Measurements from ENCODE around the gene CDYL2. TPM values are rescaled to one million over a fixed set of nuclear protein-coding genes. Genes with fewer than 3 reads are reported as not detected.

CDYL2 gene
- total RNA-seq, 4 donors from 2014 or later: 0.80 to 2.8 (median 1.8) TPM

GRCh38 chr16:80594756-80595155 lies 209.6 kb downstream of the CDYL2 start:
- intact Hi-C loops (cut with DNase I; ENCODE audit: low total_unique reads): no loop called here
- TF ChIP-seq POLR2A (IDR thresholded peaks at IDR 0.05): no peak
- TF ChIP-seq CTCF (IDR thresholded peaks at IDR 0.05 in 4 of 5, conservative IDR thresholded peaks at IDR 0.05 in 1 of 5): no peak
- no peak for ATAC-seq

GRCh38 chr16:80592273-80592672 lies 212.1 kb downstream of the CDYL2 start:
- no peak overlapping the region for H3K4me3 ChIP-seq
- DNase-seq (no peak), ATAC-seq (no peak)
- H3K27me3 ChIP-seq: no peaks in the 10 kb centered on the region
- intact Hi-C loops (cut with DNase I; ENCODE audit: low total_unique reads): no loop called here
- H3K36me3 ChIP-seq: no peaks in the 10 kb centered on the region
- no peaks in the 10 kb centered on the region for H3K4me1 ChIP-seq
- H3K27ac ChIP-seq: no peak overlapping the region
- in situ Hi-C loops (cut with MboI; ENCODE audit: low sequenced_read_pairs in 4 of 4): no loop called here
- TF ChIP-seq POLR2A (IDR thresholded peaks at IDR 0.05) (no peak), CTCF (IDR thresholded peaks at IDR 0.05 in 4 of 5, conservative IDR thresholded peaks at IDR 0.05 in 1 of 5) (no peak)
- H3K9me3 ChIP-seq: no peaks in the 10 kb centered on the region

More at GRCh38 chr16:80594756-80595155, 209.6 kb downstream of the CDYL2 start:
- Histone ChIP-seq H3K36me3 (no peaks in the 10 kb centered on the region), H3K4me1 (no peaks in the 10 kb centered on the region), H3K27me3 (no peaks in the 10 kb centered on the region), H3K4me3 (no peak overlapping the region), H3K27ac (no peak overlapping the region), H3K9me3 (no peaks in the 10 kb centered on the region)
- in situ Hi-C loops (cut with MboI; ENCODE audit: low sequenced_read_pairs in 4 of 4): no loop called here
- DNase-seq: no peak

- Histone ChIP-seq H3K27me3 (no peaks in the 10 kb centered on the region), H3K36me3 (no peaks in the 10 kb centered on the region), H3K27ac (no peak overlapping the region), H3K4me1 (no peaks in the 10 kb centered on the region), H3K9me3 (no peaks in the 10 kb centered on the region), H3K4me3 (no peak overlapping the region)
- ATAC-seq (no peak), DNase-seq (no peak)
- in situ Hi-C loops (cut with MboI; ENCODE audit: low sequenced_read_pairs in 4 of 4) (no loop called here), intact Hi-C loops (cut with DNase I; ENCODE audit: low total_unique reads) (no loop called here)
- no peak for TF ChIP-seq CTCF (IDR thresholded peaks at IDR 0.05 in 4 of 5, conservative IDR thresholded peaks at IDR 0.05 in 1 of 5)
- no peak for TF ChIP-seq POLR2A (IDR thresholded peaks at IDR 0.05)
Measured at GRCh38 chr16:80591071-80591915, 213.1 kb downstream of the CDYL2 start.

GRCh38 chr16:80587071-80587470 lies 217.3 kb downstream of the CDYL2 start:
- Histone ChIP-seq H3K36me3 (no peaks in the 10 kb centered on the region), H3K4me1 (no peaks in the 10 kb centered on the region), H3K27ac (no peak overlapping the region), H3K9me3 (no peaks in the 10 kb centered on the region), H3K27me3 (no peaks in the 10 kb centered on the region), H3K4me3 (no peak overlapping the region)
- DNase-seq (no peak), ATAC-seq (no peak)
- intact Hi-C loops (cut with DNase I; ENCODE audit: low total_unique reads): no loop called here
- TF ChIP-seq POLR2A (IDR thresholded peaks at IDR 0.05): no peak
- no peak for TF ChIP-seq CTCF (IDR thresholded peaks at IDR 0.05 in 4 of 5, conservative IDR thresholded peaks at IDR 0.05 in 1 of 5)
- in situ Hi-C loops (cut with MboI; ENCODE audit: low sequenced_read_pairs in 4 of 4): no loop called here
